Keratinocyte (primary cell): Measurements from ENCODE around the gene SULF2. TPM values are rescaled to one million over a fixed set of nuclear protein-coding genes. Genes with fewer than 3 reads are reported as not detected.
A peak's percentile ranks its signal among the peaks of the same experiment; 100 is the strongest.

Experiments used
- DNase-seq: peaks from one replicate; pipeline ENCODE4 v3.0.0-alpha.2; 2011; ENCODE audit warnings: low read depth, missing footprints, low spot score
- FAIRE-seq: peaks from 2 replicates; lab custom pipeline; 2011; peaks lifted over from hg19 to GRCh38; lab: Jason Lieb, UNC
- H2AFZ ChIP-seq: 2 replicates; pipeline ENCODE4 v1.6.0; 2012; ENCODE audit warnings: low read length, control low read depth, inconsistent platforms; ENCODE audit not compliant: control insufficient read depth
- H3K27ac ChIP-seq: 2 replicates; pipeline ENCODE4 v1.5.1; 2011; ENCODE audit warnings: low read length; ENCODE audit not compliant: control insufficient read depth, insufficient read depth
- H3K27me3 ChIP-seq: 3 replicates; pipeline ENCODE4 v1.6.0; 2011; ENCODE audit warnings: low read length; ENCODE audit not compliant: control insufficient read depth, insufficient read depth; ENCODE audit errors: extremely low read depth
- H3K36me3 ChIP-seq, 2 experiments: 2 replicates in 1 of 2; 3 replicates in 1 of 2; pipeline ENCODE4 v1.5.1; 2011; ENCODE audit warnings: low read length in 2 of 2, mild to moderate bottlenecking in 1 of 2; ENCODE audit not compliant: control insufficient read depth in 2 of 2, insufficient read depth in 2 of 2; ENCODE audit errors: extremely low read depth in 1 of 2
- H3K4me1 ChIP-seq: 3 replicates; pipeline ENCODE4 v1.5.1; 2011; ENCODE audit warnings: low read length; ENCODE audit not compliant: control insufficient read depth, insufficient read depth; ENCODE audit errors: extremely low read depth
- H3K4me2 ChIP-seq: 3 replicates; pipeline ENCODE4 v1.6.0; 2011; ENCODE audit warnings: low read depth, low read length; ENCODE audit not compliant: control insufficient read depth, insufficient read depth; ENCODE audit errors: extremely low read depth
- H3K4me3 ChIP-seq, 3 experiments: fragments of 200-600 bp in 1 of 3; sonication (generic) in 1 of 3; 2 replicates in 2 of 3; 3 replicates in 1 of 3; pipeline ENCODE4 v1.5.1; 2011 to 2016; ENCODE audit warnings: low read length in 3 of 3, mild to moderate bottlenecking in 3 of 3, control low read depth in 2 of 3, inconsistent platforms in 1 of 3, low read depth in 1 of 3, mixed read lengths in 1 of 3, mixed run types in 1 of 3, moderate library complexity in 1 of 3; ENCODE audit not compliant: control insufficient read depth in 2 of 3, insufficient read depth in 2 of 3; ENCODE audit errors: extremely low read depth in 1 of 3
- H3K79me2 ChIP-seq: 2 replicates; pipeline ENCODE4 v1.6.0; 2012; ENCODE audit warnings: low read length; ENCODE audit not compliant: control insufficient read depth, insufficient read depth
- H3K9ac ChIP-seq: 3 replicates; pipeline ENCODE4 v1.6.0; 2011; ENCODE audit warnings: low read length; ENCODE audit not compliant: control insufficient read depth, insufficient read depth; ENCODE audit errors: extremely low read depth
- H3K9me1 ChIP-seq: 3 replicates; pipeline ENCODE4 v1.6.0; 2011; ENCODE audit warnings: low read length; ENCODE audit not compliant: control insufficient read depth, insufficient read depth; ENCODE audit errors: extremely low read depth
- H3K9me3 ChIP-seq: 2 replicates; pipeline ENCODE4 v1.5.1; 2012; ENCODE audit warnings: low read depth, low read length; ENCODE audit not compliant: control insufficient read depth
- H4K20me1 ChIP-seq: 3 replicates; pipeline ENCODE4 v1.6.0; 2011; ENCODE audit warnings: low read length; ENCODE audit not compliant: control insufficient read depth, insufficient read depth; ENCODE audit errors: extremely low read depth
- EZH2 ChIP-seq: IDR thresholded peaks from one replicate; pipeline ENCODE4 v1.6.1; 2012; ENCODE audit warnings: inconsistent platforms, mild to moderate bottlenecking, low read length, moderate library complexity
- dilution Hi-C: fragments of 300-500 bp; cut with MboI; formaldehyde crosslinking; loops from one replicate; pipeline ENCODE4 v1.7.0; 2020; ENCODE audit warnings: low sequenced_read_pairs; ENCODE audit not compliant: extremely low pct_ligation_motif_present
- polyA plus RNA-seq, 5 experiments: library from polyadenylated mRNA; depleted of rRNA in 3 of 5; stranded (reverse) in 3 of 5; stranded (forward) in 1 of 5; unstranded in 1 of 5; fragments of >200 nt; gene quantifications; 1 replicate in 1 of 5; 2 replicates in 3 of 5; 3 replicates in 1 of 5; pipeline versions ENCODE4 v1.2.1 to v1.2.3, GENCODE V29; 2011 to 2012; ENCODE audit warnings: missing spikeins in 2 of 5, low read depth in 1 of 5, low replicate concordance in 1 of 5
- TF ChIP-seq, protein P1 (sequence below), 3 experiments: IDR thresholded peaks in 1 of 3; conservative IDR thresholded peaks in 1 of 3; optimal IDR thresholded peaks in 1 of 3; 2 replicates in 2 of 3; 3 replicates in 1 of 3; pipeline versions ENCODE3 to v1.5.1; 2011; ENCODE audit warnings: low read length in 3 of 3, mild to moderate bottlenecking in 3 of 3, moderate library complexity in 2 of 3, control low read depth in 1 of 3, inconsistent platforms in 1 of 3; ENCODE audit not compliant: insufficient read depth in 2 of 3; ENCODE audit errors: extremely low read depth in 1 of 3

SULF2 gene
- polyA plus RNA-seq, 1 donor (not counting 4 experiments of a cell fraction or from before 2014, with no cell fraction given), result 64.4 TPM

DNA sequence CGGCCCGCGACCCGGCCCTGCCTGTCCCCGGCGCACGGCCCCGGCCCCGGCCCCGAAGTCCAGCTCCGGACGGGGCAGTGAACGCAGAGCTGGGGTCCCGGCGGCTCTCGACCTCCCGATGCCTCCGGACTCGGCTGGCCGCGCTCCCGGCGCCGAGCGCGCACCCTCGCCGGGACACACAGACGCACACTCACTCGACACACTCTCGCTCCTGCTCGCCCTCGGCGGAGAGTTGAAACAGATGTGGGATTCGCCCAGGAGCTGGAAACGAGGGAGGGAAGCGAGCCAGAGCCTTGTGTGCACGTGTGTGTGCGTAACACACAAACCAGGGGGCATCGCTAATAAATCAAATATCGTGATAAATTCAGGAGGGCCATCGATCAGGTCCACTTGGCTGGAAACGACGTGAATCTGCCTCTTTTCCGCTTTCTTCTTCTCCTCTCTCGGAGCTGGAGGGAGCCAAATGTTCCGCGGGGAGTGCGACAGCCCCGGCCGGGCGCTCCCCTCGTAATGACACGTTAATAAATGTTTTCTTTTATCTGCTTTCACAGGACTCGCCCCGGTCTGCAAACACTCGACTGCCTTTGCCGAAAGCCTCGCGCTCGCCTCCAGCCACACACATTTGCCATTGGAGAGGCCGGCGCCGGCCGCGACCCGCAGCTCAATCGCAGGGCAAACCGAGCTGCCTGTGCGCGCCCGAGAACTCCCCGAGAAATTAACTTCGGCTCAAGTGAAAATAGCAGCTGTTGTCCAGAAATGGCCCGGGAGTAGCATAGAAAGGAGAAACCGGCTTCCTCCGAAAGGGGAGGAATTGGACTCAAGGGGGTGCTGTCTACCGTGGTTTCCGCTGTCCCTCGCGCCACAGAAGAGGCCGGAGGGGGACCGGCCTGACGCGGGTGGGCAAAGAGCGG lies 828 bp upstream of the SULF2 start:
- H3K4me2 ChIP-seq, result peak overlapping the region; percentile 97
- H3K9ac ChIP-seq, result peak overlapping the region; percentile 88
- no peaks in the 10 kb centered on the region for H3K9me3 ChIP-seq
- peak overlapping the region; percentile 82 for H3K27ac ChIP-seq
- H3K27me3 ChIP-seq, result no peaks in the 10 kb centered on the region
- dilution Hi-C loops, result loop anchor here (25.0 kb wide), 1 partner anchor 501 kb away; no protein-coding TSS in a partner anchor
- H3K4me3 ChIP-seq, result peak overlapping the region; percentile 57 to 76 (median 75)
- TF ChIP-seq EZH2, result no peak
- TF ChIP-seq, protein P1, sequence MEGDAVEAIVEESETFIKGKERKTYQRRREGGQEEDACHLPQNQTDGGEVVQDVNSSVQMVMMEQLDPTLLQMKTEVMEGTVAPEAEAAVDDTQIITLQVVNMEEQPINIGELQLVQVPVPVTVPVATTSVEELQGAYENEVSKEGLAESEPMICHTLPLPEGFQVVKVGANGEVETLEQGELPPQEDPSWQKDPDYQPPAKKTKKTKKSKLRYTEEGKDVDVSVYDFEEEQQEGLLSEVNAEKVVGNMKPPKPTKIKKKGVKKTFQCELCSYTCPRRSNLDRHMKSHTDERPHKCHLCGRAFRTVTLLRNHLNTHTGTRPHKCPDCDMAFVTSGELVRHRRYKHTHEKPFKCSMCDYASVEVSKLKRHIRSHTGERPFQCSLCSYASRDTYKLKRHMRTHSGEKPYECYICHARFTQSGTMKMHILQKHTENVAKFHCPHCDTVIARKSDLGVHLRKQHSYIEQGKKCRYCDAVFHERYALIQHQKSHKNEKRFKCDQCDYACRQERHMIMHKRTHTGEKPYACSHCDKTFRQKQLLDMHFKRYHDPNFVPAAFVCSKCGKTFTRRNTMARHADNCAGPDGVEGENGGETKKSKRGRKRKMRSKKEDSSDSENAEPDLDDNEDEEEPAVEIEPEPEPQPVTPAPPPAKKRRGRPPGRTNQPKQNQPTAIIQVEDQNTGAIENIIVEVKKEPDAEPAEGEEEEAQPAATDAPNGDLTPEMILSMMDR (optimal IDR thresholded peaks at IDR 0.05 in 1 of 3, IDR thresholded peaks at IDR 0.05 in 1 of 3, conservative IDR thresholded peaks at IDR 0.05 in 1 of 3; ENCODE audit: extremely low read depth in 1 of 3, insufficient read depth in 2 of 3, low read length in 3 of 3), result peak; percentile 64 to 89 (median 79)
- no peaks in the 10 kb centered on the region for H3K9me1 ChIP-seq
- H3K36me3 ChIP-seq, result peaks cover 0 to 3% of the 10 kb centered on the region in 2 experiments
- DNase-seq, result no peak
- FAIRE-seq, result peak; percentile 75
- peaks cover 38% of the 10 kb centered on the region for H3K79me2 ChIP-seq
- H3K4me1 ChIP-seq, result peaks cover 37% of the 10 kb centered on the region
- peak overlapping the region; percentile 77 for H2AFZ ChIP-seq
- H4K20me1 ChIP-seq, result peaks cover 3% of the 10 kb centered on the region

DNA sequence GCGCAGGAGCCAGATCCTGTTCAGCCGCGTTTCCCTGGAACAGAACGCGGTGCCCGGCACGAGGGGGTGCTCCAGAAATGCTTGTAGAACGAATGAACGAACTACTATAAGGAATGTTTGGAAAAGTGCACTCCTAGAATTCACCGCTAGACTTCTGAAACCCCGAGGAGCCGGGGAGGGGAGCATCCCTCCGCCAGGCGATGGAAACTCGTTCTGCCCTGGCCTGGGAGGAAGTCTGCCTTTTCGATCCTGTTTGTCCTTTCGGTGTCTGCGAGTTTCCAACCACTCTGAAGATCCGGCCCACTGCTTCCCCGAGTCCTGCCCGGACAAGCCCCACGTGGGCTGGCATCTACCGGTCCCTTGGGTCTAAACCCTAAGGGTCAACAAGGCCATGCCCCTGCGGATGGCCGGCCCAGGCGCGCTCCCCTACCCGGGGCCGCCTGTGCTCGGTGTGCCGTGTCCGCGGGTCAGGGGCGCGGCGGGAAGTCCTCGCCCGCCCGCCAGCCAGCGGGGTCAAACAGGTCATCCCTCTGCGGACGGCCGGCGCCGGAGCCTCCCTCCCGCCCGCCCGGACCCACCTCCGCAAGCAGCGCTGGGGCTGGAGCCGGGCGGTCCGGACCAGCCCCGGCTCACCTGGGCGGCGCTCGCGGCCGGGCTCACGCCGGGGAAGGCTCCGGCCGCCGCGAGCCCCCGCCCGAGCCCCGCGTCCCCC lies 526 bp downstream of the SULF2 start:
- TF ChIP-seq EZH2, result no peak
- TF ChIP-seq, protein P1 (optimal IDR thresholded peaks at IDR 0.05 in 1 of 3, IDR thresholded peaks at IDR 0.05 in 1 of 3, conservative IDR thresholded peaks at IDR 0.05 in 1 of 3; ENCODE audit: extremely low read depth in 1 of 3, insufficient read depth in 2 of 3, low read length in 3 of 3), result peak; percentile 14 to 48 (median 47)
- Histone ChIP-seq H3K4me2 (peak overlapping the region; percentile 81), H4K20me1 (peaks cover 3% of the 10 kb centered on the region), H3K9ac (peak overlapping the region; percentile 91), H3K4me3 (peak overlapping the region; percentile 68 to 88 (median 85)), H3K27me3 (no peaks in the 10 kb centered on the region), H2AFZ (peak overlapping the region; percentile 25), H3K9me3 (no peaks in the 10 kb centered on the region), H3K79me2 (peaks cover 51% of the 10 kb centered on the region), H3K27ac (peak overlapping the region; percentile 79), H3K36me3 (peaks cover 0 to 5% of the 10 kb centered on the region in 2 experiments), H3K9me1 (no peaks in the 10 kb centered on the region), H3K4me1 (peaks cover 24% of the 10 kb centered on the region)
- peak; percentile 9 for FAIRE-seq
- dilution Hi-C loops, result loop anchor here (25.0 kb wide), 1 partner anchor 503 kb away; no protein-coding TSS in a partner anchor
- no peak for DNase-seq
